Keratinocyte (primary cell): ENCODE measurements around the gene NEK9.

Experiments
- CTCF ChIP-seq, 3 experiments: IDR thresholded peaks in 1 of 3; conservative IDR thresholded peaks in 1 of 3; optimal IDR thresholded peaks in 1 of 3; 2 replicates in 2 of 3; 3 replicates in 1 of 3; pipeline versions ENCODE3 to v1.5.1; 2011; ENCODE audit warnings: low read length in 3 of 3, mild to moderate bottlenecking in 3 of 3, moderate library complexity in 2 of 3, control low read depth in 1 of 3, inconsistent platforms in 1 of 3; ENCODE audit not compliant: insufficient read depth in 2 of 3; ENCODE audit errors: extremely low read depth in 1 of 3
- EZH2 ChIP-seq: IDR thresholded peaks from one replicate; pipeline ENCODE4 v1.6.1; 2012; ENCODE audit warnings: inconsistent platforms, mild to moderate bottlenecking, low read length, moderate library complexity

- TF ChIP-seq CTCF (optimal IDR thresholded peaks at IDR 0.05 in 1 of 3, IDR thresholded peaks at IDR 0.05 in 1 of 3, conservative IDR thresholded peaks at IDR 0.05 in 1 of 3; ENCODE audit: extremely low read depth in 1 of 3, insufficient read depth in 2 of 3, low read length in 3 of 3) (no peak), EZH2 (no peak)
Measured at GRCh38 chr14:75040507-75040906, 86.3 kb downstream of the NEK9 start.
